HepG2 (cell line): ENCODE data around the gene WWC1. TPM values are rescaled to one million over a fixed set of nuclear protein-coding genes. Genes with fewer than 3 reads are reported as not detected.

Experiments used
- ATM ChIP-seq: fragments of 450-650 bp; IDR thresholded peaks from 2 replicates; pipeline ENCODE4 v1.7.1; 2017; ENCODE audit warnings: mild to moderate bottlenecking, borderline replicate concordance
- DNMT1 ChIP-seq: sonication (generic); formaldehyde crosslinking; IDR thresholded peaks from 2 replicates; pipeline ENCODE4 v1.5.1; 2020; ENCODE audit warnings: mild to moderate bottlenecking, missing genetic modification reagents
- HNF4A ChIP-seq: sonication (generic); formaldehyde crosslinking; IDR thresholded peaks from 2 replicates; pipeline ENCODE4 v1.4.0; 2020; ENCODE audit warnings: missing genetic modification reagents
- IRF2 ChIP-seq: IDR thresholded peaks from 2 replicates; pipeline ENCODE4 v1.6.1; 2018; ENCODE audit warnings: missing genetic modification reagents, missing compliant biosample characterization
- JDP2 ChIP-seq: sonication (generic); formaldehyde crosslinking; IDR thresholded peaks from 2 replicates; pipeline ENCODE4 v1.8.1; 2022; ENCODE audit warnings: missing genetic modification reagents, borderline replicate concordance
- MTF1 ChIP-seq: sonication (generic); formaldehyde crosslinking; IDR thresholded peaks from 2 replicates; pipeline ENCODE4 v1.5.0; 2020; ENCODE audit warnings: missing genetic modification reagents
- NFE2L1 ChIP-seq: sonication (generic); formaldehyde crosslinking; IDR thresholded peaks from 2 replicates; pipeline ENCODE4 v1.4.0; 2020; ENCODE audit warnings: missing genetic modification reagents, mild to moderate bottlenecking, borderline replicate concordance
- RELA ChIP-seq: sonication (generic); formaldehyde crosslinking; IDR thresholded peaks from 2 replicates; pipeline ENCODE4 v1.4.0; 2020; ENCODE audit warnings: missing genetic modification reagents
- TERF1 ChIP-seq: sonication (generic); formaldehyde crosslinking; IDR thresholded peaks from 2 replicates; pipeline ENCODE4 v1.8.0; 2022; ENCODE audit warnings: mild to moderate bottlenecking, missing genetic modification reagents, moderate library complexity
- ZNF17 ChIP-seq: sonication (generic); formaldehyde crosslinking; IDR thresholded peaks from 2 replicates; pipeline ENCODE4 v1.5.0; 2020; ENCODE audit warnings: mild to moderate bottlenecking, missing genetic modification reagents
- ZNF451 ChIP-seq: sonication (generic); formaldehyde crosslinking; IDR thresholded peaks from 2 replicates; pipeline ENCODE4 v1.5.0; 2020; ENCODE audit warnings: mild to moderate bottlenecking, missing genetic modification reagents
- ZNF577 ChIP-seq: sonication (generic); formaldehyde crosslinking; IDR thresholded peaks from 2 replicates; pipeline ENCODE4 v1.4.0; 2020; ENCODE audit warnings: mild to moderate bottlenecking, low read depth, missing genetic modification reagents, borderline replicate concordance
- ZNF580 ChIP-seq: IDR thresholded peaks from 2 replicates; pipeline ENCODE4 v1.6.1; 2016; ENCODE audit warnings: low read depth, borderline replicate concordance
- ZNF747 ChIP-seq: sonication (generic); formaldehyde crosslinking; IDR thresholded peaks from 2 replicates; pipeline ENCODE4 v1.8.1; 2023; ENCODE audit warnings: missing genetic modification reagents, mild to moderate bottlenecking, borderline replicate concordance
- ZSCAN5A ChIP-seq: sonication (generic); formaldehyde crosslinking; IDR thresholded peaks from 2 replicates; pipeline ENCODE4 v1.8.0; 2022; ENCODE audit warnings: mild to moderate bottlenecking, missing genetic modification reagents, borderline replicate concordance
- polyA plus RNA-seq, 8 experiments: library from polyadenylated mRNA; depleted of rRNA in 3 of 8; stranded (reverse) in 7 of 8; unstranded in 1 of 8; fragments of >200 nt; fragmentation: Illumina TruSeq in 4 of 8; extraction: Trizol in 4 of 8; gene quantifications; 2 replicates each; pipeline versions ENCODE4 v1.2.1 to v1.2.3, GENCODE V29; 2011 to 2016; ENCODE audit warnings: low read depth in 4 of 8, missing spikeins in 1 of 8, mixed read lengths in 1 of 8; ENCODE audit not compliant: insufficient read depth in 1 of 8
- total RNA-seq, 5 experiments: library from RNA; depleted of rRNA; stranded (reverse); fragments of >200 nt; fragmentation: Illumina TruSeq; extraction: Trizol; gene quantifications; 2 replicates each; pipeline ENCODE4 v1.2.3, GENCODE V29; 2016; ENCODE audit warnings: low read depth in 1 of 5
- TF ChIP-seq, protein P1 (sequence below): sonication (generic); formaldehyde crosslinking; IDR thresholded peaks from 2 replicates; pipeline ENCODE4 v1.4.0; 2020; ENCODE audit warnings: mild to moderate bottlenecking, missing genetic modification reagents
- TF ChIP-seq, protein P2 (sequence below): sonication (generic); formaldehyde crosslinking; IDR thresholded peaks from 2 replicates; pipeline ENCODE4 v1.5.1; 2020; ENCODE audit warnings: missing genetic modification reagents, mild to moderate bottlenecking, borderline replicate concordance

WWC1 gene
- total and polyA plus RNA-seq, 2 of the 13 experiments (the other 11 are each of a cell fraction or from before 2014, with no cell fraction given) = 8.3 to 17.9 TPM

DNA sequence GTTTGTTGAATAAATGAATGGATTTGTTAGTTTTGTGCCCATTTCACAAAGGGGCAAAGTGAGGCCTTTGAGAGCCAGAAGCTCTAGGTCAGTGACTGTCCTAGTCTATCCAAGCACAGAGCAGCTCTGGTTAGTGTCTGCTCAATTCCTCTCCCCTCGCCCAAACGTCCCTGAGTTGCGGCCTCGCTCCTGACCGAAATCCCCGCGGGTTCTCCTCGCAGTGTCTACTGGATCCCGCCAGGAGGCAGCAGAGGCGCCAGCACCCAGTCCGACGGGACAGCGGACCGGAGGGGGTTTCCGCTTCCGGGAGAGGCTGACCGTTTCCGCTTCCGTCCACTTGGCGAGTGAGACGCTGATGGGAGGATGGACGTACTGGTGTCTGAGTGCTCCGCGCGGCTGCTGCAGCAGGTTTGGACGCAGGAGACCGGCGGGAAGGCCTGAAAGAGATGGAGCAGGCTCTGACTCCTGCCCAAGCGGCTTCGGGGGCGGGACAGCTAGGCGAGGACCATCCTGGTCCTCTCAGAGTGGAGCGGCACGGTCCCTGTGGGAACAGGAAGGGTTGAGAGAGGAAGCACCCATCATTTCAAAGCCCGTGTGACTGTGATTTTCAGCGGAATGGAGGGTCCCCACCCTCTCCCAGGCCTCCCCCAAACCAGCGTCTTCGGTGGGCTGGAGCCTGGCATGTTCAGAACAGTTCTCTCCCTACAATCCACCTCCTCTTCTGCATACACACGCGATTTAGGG is 194.9 kb downstream of the WWC1 start, which contains the start of gene RARS1 (continued):
- TF ChIP-seq, protein P1, sequence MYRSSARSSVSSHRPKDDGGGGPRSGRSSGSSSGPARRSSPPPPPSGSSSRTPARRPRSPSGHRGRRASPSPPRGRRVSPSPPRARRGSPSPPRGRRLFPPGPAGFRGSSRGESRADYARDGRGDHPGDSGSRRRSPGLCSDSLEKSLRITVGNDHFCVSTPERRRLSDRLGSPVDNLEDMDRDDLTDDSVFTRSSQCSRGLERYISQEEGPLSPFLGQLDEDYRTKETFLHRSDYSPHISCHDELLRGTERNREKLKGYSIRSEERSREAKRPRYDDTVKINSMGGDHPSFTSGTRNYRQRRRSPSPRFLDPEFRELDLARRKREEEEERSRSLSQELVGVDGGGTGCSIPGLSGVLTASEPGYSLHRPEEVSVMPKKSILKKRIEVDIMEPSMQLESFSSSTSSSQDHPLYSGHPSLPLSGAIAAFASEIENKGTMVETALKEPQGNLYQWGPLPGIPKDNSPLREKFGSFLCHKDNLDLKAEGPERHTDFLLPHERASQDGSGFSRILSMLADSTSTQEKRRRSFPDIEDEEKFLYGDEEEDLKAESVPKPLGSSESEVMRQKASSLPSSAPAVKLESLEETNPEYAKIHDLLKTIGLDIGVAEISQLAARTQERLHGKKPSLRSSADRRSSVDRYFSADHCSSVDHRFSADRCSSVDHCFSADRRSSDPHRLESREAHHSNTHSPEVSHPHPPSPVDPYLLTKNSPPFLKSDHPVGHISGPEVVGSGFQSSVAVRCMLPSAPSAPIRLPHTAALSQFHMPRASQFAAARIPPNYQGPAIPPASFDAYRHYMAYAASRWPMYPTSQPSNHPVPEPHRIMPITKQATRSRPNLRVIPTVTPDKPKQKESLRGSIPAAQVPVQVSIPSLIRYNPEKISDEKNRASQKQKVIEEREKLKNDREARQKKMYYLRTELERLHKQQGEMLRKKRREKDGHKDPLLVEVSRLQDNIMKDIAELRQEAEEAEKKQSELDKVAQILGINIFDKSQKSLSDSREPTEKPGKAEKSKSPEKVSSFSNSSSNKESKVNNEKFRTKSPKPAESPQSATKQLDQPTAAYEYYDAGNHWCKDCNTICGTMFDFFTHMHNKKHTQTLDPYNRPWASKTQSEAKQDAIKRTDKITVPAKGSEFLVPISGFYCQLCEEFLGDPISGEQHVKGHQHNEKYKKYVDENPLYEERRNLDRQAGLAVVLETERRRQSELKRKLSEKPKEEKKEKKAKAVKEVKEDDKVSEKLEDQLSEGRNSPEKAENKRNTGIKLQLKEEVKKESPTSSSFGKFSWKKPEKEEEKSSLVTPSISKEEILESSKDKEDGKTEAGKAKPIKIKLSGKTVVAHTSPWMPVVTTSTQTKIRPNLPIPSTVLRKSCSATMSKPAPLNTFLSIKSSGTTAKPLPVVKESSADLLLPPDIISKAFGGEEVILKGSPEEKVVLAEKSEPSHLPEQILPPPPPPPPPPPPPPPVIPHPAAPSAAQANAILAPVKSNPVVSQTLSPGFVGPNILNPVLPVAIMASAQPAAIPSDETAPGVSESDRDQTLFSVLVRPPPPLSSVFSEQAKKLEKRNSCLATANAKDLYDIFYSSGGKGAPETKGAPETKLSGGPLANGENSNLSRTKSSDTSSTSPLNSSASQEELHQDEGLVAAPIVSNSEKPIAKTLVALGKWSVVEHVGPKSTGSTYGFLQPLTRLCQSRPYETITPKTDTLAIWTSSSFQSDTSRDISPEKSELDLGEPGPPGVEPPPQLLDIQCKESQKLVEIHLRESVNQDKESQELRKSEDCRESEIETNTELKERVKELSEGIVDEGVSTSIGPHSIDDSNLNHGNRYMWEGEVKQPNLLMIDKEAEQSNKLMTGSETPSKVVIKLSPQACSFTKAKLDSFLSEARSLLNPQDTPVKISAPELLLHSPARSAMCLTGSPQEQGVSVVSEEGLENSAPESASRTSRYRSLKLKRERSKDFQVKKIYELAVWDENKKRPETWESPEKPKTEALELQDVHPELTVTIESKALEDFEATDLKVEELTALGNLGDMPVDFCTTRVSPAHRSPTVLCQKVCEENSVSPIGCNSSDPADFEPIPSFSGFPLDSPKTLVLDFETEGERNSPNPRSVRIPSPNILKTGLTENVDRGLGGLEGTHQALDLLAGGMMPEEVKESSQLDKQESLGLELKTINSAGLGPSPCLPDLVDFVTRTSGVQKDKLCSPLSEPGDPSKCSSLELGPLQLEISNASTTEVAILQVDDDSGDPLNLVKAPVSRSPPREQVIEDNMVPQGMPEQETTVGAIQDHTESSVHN = peak; percentile 66; the same call in 1 of the 2 replicates
- TF ChIP-seq TERF1 (CRISPR knock-in tag) (no peak), HNF4A (CRISPR knock-in tag) (peak; percentile 30; the same call in 1 of the 2 replicates), ATM (no peak), ZNF747 (CRISPR knock-in tag) (peak; percentile 91; the same call in 1 of the 2 replicates), ZNF580 (CRISPR knock-in tag) (peak; percentile 47; the same call in 1 of the 2 replicates), ZSCAN5A (peak; percentile 50; the same call in 1 of the 2 replicates), ZNF17 (CRISPR knock-in tag) (no peak), RELA (CRISPR knock-in tag) (no peak), JDP2 (CRISPR knock-in tag) (no peak), DNMT1 (0 out of 2 replicates have a peak, but pooled peaks have one; percentile 50), ZNF577 (CRISPR knock-in tag) (no peak), IRF2 (CRISPR knock-in tag) (peak; percentile 97), ZNF451 (CRISPR knock-in tag) (no peak), MTF1 (CRISPR knock-in tag) (no peak), NFE2L1 (CRISPR knock-in tag) (no peak)
- TF ChIP-seq, protein P2, sequence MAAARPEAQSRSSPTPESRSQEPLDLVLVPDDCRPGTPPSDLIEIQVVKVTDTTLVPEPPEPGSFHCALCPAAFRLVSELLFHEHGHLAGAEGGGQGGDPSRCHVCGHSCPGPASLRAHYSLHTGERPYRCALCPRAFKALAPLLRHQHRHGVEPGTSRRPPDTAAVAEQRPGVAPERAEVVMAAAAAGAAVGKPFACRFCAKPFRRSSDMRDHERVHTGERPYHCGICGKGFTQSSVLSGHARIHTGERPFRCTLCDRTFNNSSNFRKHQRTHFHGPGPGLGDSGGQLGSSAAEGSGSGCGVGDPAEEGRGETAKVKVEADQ (CRISPR knock-in tag) = no peak
